Measurements from ENCODE around the gene BLTP2.
"Not testable (repeated sequence)": the region's sequence is repeated elsewhere in the genome, so short reads cannot be mapped to it uniquely, and the experiment has no call there.

BLTP2 gene

DNA sequence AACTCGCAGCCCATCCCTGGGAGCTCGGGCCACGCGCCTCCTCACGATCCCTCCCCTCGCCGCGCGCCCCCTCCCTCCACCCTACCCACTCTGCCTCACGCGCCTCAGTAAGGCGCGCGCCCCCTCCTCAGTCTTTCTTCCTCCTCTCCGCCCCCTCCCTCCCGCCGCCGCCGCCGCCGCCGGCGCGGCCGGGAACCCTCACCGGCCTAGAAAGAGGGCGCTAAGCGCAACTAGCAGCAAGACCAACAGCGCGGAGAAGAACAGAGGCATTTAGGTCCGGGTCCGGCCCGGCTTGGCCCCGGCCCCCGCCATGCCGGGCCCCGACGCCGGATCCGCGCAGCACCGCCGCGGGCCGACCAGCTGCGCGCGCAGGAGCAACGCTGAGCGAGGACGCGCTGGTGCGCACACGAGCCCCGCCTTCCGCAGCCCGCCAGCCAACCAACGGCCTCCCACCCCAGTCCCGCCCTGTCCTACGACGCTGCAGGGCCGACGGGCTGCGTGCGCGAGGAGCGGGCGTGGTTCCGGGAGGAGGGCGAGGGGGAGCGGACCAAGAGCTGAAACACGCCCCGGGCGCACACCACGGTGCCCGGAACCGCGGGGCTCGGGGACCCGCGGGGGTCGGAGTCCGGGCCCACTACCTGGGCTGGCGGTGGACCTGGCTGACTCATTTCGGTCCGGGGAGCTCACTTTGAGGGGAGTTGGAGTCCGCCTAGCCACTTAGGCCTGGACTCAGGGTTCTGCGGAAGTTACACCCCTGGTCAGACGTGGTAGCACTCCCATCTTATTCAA lies at the start of gene BLTP2:
Gene BLTP2, minus strand, starts transcription at position 372 of the 789 bp plus-strand sequence. Its CDS starts 102 bp downstream, at position 270.
- DNase-seq (ENCODE audit: low read depth in 2 of 2) = peak; percentile 87 to 89

DNA sequence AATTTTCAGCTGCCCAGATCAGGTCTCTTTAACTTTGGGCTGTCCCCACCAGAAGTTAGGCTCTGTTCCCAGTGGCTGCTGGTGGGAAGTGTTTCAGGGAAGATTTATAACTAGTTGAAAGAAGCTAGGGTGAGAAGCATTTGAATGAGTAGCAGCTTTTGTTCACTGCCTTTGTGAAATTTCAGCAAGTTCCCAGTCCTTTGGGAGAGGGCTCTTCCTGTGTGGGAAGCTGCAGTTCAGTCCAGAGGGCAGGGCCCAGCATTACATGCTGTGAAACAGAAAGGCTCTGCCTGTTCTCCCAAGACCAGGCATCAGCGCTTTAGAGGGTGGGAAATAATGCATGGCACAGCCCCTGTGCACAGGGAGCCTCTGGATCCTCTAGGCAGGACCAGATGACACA lies 48.9 kb upstream of the BLTP2 start:
- no peak for DNase-seq (ENCODE audit: low read depth in 2 of 2)

DNA sequence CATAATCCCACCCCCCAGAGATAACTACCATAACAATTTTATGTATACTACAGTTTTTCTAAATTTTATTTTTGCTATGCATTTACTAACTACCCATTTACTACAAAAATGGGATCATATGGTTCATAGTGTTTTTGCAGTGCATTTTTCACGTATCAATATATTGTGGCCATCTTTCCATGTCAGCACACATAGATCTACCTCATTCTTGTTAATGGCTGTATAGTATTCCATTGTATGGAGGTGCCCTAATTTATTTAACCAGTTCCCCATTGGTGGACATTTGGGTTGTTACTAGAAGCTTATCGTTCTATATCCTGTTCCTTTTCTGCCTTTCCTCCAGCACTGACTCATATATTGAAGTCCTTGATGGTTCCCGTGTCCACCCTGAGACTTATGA lies 44.1 kb upstream of the BLTP2 start:
- DNase-seq (ENCODE audit: low read depth in 2 of 2) = no peak

DNA sequence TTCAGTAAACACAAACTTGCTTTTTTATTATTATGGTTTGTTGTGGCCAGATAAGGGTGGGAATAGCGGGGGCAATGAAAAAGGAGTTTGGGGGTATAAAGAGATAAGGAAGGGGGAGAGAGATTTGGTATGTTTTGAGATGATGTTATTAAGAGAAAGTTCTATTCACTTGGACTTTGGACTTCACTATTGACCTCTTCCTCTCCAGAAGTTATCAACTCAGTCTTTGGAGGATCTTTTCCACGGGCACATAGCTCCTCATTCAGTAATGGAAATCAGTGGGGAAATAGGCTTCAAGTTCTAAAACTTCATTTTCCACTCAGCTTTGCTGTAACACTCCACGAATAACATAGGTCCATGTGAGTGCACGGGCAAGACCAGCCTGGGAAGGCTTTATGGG lies 43.5 kb upstream of the BLTP2 start:
- DNase-seq (ENCODE audit: low read depth in 2 of 2) = no peak

DNA sequence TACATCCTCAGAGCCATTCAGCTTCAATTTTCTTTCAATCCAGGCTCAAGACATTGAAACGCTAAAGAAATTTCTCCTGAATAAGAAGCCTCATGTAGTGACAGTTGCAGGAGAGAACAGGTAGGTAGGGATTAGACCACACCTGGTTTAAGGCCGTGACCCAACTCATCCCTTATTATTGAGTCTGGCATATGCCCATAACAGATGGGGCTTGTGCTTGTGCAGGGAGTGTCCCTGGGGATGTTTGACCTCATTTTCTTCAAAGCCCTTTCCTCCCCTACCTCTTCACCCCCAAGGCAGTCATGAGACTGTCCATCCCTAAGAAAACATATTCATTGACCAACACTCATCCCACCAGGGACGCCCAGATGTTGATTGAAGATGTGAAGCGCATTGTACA lies 41.3 kb upstream of the BLTP2 start:
- no peak for DNase-seq (ENCODE audit: low read depth in 2 of 2)

DNA sequence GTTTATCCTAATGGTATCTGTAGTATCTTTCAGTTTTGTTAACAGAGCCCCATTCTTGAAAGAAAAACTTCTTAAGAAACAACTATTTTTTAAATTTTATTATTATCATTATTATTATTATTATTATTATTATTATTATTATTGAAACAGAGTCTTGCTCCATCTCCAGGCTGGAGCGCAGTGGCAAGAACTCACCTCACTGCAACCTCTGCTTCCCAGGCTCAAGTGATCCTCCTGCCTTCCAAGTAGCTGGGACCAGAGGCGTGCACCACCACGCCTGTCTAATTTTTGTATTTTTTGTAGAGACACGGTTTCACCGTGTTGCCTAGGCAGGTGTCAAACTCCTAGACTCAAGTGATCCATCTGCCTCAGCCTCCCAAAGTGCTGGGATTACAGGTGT lies 40.4 kb upstream of the BLTP2 start:
- DNase-seq (ENCODE audit: low read depth in 2 of 2) = no peak

DNA sequence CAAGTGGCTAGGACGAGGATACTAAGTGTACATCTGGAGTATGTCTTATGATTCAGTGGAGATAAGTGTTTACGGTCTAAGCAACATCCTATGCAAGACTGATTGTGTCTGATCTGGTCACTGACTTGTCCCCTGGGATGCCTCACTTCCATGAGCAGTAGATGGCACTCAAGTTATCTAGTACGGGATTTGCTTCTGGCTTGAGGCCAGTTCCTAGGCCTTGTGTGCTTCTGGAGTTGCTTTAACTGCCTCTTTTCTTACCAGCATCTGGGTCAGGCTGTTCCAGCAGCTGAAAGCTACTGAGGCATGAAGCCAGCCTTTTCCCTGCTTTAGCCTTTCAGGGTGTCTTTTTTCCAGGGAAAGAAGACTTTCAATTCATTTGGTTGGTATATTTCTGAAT lies 40.0 kb upstream of the BLTP2 start:
- no peak for DNase-seq (ENCODE audit: low read depth in 2 of 2)

DNA sequence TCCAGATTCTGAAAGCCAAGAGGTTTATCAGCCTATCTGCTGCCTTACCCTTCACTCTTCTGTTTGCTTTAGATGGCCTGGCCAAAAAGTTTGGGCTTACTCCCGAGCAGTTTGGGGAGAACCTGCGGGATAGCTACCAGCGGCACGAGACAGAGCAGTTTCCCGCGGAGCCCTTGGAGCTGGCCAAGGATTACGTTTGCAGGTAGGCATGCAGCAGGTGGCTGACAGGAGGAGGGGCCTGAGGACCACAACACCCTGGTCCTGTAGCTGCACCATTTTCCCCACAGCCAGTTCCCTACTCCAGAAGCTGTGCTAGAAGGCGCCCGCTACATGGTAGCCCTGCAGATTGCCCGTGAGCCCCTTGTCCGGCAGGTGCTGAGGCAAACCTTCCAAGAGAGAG lies 37.7 kb upstream of the BLTP2 start:
- no peak for DNase-seq (ENCODE audit: low read depth in 2 of 2)

DNA sequence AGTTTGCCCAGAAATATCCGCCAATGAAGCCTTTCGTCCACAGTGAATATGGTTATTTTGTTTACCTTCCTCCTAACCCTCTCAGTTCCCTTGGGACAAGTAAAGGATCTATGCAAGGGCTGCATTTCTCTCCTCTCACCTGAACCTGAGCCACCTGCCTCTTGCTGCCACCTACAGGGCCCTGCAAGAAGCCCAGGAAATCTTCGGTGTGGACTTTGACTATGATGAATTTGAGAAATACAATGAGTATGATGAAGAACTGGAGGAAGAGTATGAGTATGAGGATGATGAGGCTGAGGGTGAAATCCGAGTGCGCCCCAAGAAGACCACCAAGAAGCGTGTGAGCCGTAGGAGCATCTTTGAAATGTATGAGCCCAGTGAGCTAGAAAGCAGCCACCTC lies 31.0 kb upstream of the BLTP2 start:
- DNase-seq (ENCODE audit: low read depth in 2 of 2) = no peak

DNA sequence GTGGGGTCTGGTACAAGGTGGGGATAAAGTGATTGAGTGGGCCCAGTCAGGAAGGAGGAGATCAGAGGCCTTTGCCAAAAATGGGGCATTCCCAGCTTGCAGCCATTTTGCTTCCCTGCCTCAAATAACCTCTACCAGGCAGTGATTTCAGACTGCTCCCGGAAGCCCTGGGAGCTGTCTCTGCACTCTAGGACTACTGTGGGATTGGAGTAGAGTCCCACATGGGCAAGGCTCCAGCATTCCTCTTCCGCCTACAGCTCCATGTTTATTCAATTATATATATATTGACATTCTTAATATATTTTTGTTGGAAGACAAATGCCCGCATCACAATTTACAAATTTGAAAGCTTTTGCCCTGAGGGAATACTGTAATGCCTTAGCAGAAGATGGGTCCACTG lies 30.5 kb upstream of the BLTP2 start:
- no peak for DNase-seq (ENCODE audit: low read depth in 2 of 2)

DNA sequence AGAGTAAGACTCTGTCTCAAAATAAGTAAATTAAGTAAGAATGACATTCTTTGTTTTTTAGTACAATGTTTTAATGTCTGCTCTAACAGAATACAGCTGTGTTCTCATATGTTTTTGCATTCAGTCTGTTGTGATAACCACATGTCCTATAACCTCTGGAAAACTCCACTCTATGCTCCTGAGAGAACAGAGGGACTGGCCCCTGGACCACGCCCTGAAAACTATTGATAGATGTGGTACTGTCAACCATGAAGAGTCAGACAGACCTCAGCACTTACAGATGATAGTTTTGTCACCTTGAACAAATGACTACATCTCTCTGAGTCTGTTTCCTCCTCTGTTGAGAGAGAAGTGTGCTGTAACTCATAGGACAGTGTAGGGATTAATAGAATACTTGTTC lies 25.0 kb upstream of the BLTP2 start:
- no peak for DNase-seq (ENCODE audit: low read depth in 2 of 2)

DNA sequence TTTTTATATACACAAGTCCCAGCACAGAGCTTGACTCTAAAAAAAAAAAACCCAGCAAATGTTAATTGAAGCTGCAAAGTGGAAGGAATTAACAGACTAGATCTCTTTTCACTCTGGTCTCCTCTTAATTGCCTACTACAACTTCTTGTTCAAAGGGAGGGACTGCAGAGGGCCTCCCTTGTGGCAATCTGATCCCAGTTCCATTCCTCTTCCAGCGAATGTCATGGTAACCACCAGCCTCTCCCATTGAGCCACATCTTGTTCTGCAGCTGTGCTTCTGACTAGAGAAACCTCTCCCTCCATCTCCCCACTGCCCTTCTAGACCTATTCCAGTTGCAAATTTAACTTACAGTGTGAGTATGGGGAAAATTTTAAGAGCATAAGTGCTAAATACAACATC lies 22.9 kb upstream of the BLTP2 start:
- no peak for DNase-seq (ENCODE audit: low read depth in 2 of 2)

DNA sequence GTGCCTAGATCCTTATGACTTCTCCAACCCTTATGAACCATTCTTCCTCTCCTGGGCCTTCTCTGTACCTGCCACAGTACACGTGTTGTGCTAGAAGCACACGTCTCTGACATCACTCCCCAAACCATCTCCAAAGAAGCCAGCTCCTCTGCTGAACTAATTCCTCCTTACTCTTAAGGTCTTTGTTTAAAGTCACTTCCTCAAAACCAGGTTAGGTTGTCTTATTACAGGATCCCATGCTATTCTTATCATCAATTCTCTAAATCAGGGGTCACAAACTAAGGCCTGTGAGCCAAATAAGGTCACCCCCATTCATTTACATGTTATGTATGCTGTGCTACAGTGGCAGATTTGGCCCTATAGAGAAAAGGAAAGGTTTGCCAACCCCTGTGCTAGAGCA lies 21.0 kb upstream of the BLTP2 start:
- no peak for DNase-seq (ENCODE audit: low read depth in 2 of 2)

DNA sequence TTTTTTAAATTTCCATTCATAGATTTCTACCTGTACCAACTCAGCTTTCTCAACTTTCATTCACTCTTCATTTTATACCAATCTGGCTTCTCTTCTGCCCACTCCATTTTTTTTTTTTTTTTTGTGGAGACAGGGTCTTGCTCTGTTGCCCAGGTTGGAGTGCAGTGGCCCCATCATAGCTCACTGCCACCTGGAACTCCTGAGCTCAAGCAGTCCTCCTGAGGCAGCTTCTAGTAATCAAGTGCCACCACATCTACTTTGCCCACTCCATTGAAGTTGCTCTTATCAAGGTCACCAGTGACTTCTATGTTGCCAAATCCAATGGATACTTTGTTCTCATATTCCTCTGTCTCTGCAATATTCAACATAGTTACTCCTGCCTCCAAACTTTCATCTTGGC lies 18.8 kb upstream of the BLTP2 start:
- no peak for DNase-seq (ENCODE audit: low read depth in 2 of 2)

DNA sequence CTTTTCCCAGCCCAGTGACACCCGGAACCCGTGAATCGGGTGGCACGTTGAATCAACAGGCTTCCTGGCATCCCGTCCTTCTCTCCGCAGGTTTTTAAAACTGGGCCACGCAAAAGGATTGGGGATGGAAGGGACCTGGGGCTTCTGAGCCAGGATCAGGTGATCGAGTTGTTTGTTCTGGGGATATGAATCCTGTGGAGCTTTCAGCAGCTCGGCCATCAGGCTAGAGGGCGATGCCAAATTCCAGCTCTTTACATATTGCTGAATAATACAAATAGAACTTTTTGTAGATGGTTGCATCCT lies 17.5 kb upstream of the BLTP2 start:
- no peak for DNase-seq (ENCODE audit: low read depth in 2 of 2)

DNA sequence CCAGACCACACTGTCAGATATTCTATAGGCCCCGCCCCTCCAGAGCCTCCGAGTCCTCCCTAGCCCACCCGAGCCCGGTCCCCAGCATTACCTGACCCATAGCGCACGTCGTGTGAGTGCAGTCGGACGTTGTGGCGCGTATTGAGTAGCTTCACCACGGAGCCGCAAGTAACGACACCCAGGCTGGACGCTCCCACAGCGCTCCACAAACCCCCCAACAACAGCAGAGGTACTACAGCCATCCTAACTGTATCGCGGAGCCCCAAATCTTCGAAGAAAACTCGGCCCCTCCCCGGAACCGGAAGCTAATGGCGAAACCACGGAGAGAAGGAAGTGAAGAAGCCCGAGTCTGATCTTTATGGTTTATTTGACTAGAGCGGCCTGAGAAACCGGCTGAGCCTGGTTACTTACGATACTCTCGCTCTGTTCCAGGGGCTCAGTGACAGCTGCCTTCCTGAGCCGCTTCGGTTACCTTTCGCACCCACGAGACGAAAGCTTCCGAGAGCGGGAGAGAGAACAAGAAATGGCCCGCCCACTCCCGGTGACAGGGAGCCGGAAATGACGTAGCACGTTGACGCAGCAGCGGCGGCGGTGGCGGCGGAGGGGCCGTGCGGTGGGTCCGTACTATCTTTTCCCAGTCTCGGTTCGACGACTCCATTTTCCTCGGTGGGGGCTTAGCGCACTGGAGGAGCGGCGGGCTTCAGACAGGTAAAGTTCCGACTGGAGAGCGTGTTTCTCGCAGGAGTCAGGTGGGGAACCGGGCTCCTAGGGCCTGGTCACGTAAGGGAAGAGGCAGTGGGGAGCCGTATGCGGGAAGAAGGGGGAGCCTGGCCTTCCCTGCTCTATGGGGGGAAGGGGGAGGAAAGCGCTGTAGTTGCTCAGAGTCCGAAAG lies 16.9 kb upstream of the BLTP2 start, which contains the start of the genes SDF2 and SUPT6H:
Gene SDF2, minus strand, starts transcription at position 272 of the 892 bp plus-strand sequence. Its CDS starts 30 bp downstream, at position 242.
Gene SUPT6H, plus strand, starts transcription at position 571 of the 892 bp plus-strand sequence. CDS start 11,197 bp downstream, outside the sequence.
- DNase-seq (ENCODE audit: low read depth in 2 of 2) = peak; percentile 68 to 92

DNA sequence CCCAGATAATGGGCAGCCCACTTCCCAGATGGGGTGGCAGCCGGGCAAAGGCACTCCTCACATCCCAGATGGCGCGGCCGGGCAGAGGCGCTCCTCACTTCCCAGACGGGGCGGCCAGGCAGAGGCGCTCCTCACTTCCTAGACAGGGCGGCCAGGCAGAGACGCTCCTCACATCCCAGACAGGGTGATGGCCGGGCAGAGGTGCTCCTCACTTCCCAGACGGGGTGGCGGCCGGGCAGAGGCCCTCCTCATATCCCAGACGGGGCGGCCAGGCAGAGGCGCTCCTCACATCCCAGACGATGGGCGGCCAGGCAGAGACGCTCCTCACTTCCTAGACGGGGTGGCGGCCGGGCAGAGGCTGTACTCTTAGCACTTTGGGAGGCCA lies 14.5 kb upstream of the BLTP2 start:
- DNase-seq (ENCODE audit: low read depth in 2 of 2) = not testable (repeated sequence)

DNA sequence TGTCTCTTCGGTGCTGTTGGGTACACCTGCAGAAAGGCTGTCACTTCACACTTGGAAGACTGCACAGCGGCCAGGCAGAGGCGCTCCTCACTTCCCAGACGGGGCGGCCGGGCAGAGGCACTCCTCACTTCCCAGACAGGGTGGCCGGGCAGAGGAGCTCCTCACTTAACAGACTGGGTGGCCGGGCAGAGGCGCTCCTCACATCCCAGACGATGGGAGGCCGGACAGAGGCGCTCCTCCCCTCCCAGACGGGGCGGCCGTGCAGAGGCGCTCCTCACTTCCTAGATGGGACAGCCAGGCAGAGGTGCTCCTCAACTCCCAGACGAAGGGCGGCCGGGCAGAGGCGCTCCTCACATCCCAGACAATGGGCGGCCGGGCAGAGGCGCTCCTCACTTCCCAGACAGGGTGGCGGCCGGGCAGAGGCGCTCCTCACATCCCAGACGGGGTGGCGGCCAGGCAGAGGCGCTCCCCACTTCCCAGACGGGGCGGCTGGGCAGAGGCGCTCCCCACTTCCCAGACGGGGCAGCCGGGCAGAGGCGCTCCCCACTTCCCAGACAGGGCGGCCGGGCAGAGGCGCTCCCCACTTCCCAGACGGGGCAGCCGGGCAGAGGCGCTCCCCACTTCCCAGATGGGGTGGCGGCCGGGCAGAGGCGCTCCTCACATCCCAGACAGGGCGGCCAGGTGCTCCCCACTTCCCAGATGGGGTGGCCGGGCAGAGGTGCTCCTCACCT lies 14.0 kb upstream of the BLTP2 start:
- not testable (repeated sequence) for DNase-seq (ENCODE audit: low read depth in 2 of 2)

DNA sequence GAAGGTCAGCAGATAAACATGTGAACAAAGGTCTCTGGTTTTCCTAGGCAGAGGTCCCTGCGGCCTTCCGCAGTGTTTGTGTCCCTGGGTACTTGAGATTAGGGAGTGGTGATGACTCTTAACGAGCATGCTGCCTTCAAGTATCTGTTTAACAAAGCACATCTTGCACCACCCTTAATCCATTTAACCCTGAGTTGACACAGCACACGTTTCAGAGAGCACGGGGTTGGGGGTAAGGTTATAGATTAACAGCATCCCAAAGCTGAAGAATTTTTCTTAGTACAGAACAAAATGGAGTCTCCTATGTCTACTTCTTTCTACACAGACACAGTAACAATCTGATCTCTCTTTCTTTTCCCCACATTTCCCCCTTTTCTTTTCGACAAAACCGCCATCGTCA lies 13.4 kb upstream of the BLTP2 start:
- DNase-seq (ENCODE audit: low read depth in 2 of 2) = not testable (repeated sequence)

DNA sequence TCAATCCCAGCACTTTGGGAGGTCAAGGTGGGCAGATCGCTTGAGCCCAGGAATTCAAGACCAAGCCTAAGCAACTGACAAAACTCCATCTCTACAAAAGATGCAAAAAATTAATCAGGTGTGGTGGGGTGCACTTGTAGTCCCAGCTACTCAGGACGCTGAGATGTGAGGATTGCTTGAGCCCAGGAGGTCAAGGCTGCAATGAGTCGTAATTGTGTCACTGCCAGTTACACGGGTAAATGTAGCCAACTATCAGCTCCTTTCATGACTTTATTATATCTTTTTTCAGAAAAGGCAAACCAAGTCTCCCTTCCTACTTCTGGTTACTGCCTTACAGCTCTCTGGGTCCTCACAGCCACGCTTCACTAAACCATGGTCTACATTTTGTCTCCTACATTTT lies 12.8 kb upstream of the BLTP2 start:
- no peak for DNase-seq (ENCODE audit: low read depth in 2 of 2)

DNA sequence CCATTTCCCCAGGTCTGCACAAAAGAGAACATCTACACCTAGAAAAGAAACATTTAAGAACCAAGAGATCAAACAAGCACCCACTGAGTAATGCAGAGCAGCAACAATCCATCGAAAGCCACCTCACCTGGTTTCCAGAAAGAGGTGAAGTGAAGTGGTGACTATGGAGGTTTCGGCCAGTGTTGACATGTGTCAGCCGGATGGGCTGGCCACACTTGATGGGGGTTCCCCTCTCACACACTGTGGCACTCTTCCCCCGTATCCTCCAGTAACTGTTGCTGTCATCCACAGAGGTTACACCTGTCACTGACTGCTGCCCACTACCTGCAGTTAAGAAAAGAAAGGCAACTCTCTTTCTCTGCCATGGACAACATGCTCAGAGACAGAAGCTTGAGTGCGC lies 10.2 kb upstream of the BLTP2 start:
- DNase-seq (ENCODE audit: low read depth in 2 of 2) = no peak

DNA sequence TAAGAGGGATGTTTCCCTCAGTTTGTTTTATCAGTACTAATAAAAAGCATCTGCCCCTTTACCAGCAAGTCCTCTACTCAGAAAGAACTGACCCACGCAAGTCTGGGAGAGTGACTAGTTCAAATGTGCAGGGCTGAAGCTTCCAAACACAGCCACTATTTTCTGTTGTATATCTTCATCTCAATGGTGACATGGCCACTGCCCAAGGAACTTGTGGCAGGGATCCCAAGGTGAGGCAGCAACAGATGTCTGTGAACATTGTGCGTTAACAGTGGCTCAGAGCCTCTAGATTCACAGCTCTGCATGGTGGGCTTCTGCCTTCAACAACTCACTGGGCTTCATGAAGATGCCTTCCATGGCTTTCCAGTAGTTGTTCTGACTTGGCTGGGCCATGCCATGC lies 3.7 kb upstream of the BLTP2 start:
- DNase-seq (ENCODE audit: low read depth in 2 of 2) = no peak
